ENCODE results near the gene ZNF580.

The ZNF580 gene

DNA sequence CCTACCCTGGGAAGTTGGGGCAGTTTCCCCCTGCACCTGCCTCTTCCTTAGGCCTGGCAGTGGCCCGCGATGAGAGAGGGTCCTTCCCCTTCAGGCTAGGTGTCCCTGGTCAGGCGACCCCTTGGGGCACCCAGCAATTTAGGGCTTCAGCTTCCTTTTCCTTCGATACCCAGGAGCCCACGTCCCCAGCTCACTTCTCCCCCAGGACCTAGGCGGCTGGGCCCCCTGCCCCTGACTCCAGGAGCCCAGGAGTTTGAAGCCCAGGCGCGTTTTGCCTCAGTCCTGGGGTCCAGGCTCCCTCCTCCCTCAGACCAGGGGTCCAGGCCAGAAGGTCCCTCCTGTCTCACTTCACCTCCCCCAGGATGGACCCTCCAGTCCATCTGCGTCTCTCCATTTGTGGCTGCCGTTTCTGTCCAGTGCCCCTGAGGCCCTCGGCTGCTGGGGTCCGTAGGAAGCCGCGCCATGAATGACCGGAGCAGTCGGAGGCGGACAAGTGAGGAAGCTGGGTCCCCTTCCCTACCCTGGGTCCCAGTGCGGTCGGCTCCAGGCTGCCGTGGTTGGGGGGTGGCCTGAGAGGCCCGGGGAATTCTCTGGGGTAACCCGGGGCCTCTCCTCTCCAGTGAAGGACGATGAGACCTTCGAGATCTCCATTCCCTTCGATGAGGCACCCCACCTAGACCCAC, 7.9 kb downstream of the ZNF580 start:
- DNase-seq, result no peak

DNA sequence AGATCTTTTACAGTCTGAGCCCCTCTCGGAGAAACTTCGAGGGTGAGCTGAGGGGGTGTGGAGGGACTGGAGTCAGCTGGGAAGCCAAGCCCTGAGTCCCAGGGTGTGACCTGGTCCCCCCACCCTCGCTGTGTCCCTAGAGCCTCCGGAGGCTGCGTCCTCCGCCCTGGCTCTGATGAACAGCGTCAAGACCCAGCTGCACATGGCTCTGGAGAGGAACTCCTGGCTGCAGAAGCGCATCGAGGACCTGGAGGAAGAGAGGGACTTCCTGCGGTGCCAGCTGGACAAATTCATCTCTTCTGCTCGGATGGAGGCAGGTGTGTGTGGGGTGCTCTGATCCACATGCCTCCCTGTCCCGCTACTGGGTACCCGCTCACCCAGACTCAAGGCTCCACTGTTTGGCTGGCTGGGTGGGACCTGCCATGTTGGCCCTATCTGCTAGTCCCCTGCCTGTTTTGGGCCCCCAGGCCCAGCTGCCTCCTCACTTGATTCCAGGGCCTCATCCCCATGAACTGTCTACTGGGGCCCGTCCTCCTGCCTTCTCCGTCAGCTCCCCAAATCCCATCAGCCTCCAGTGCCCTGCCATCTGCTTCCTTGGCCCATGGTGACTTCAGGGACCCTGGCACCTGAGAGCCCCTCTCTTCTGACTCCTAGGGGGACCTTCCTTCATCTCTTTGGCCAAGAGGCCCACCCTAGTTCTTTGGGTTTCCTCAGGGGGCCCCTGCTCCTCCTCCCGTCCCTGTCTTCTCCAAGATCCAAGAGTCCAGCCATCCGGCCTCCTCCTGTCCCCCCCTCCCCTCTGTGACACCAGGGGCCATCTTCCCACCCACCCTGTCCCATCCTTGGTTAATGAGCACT, 8.7 kb downstream of the ZNF580 start:
- no peak for DNase-seq

DNA sequence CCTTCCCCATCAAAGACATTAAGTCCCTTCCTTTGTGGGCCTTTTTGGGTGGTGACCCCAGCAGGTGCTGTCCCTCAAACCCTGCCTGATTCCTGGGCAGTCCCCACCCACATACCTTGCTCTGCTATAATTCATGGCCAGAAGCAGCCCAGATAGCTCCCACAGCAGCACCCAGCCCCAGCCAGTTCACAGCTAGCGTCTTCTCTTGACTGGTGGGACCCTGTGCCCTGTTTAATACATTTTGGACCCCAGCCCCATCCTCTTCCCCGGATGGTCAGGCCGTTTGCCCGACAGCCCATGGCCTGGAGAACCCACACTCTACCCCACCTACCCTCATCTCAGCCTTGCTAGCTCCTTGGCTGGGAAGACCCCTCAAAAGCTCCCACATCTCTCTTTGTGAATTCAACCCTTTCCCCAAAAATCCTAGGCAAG, 9.3 kb downstream of the ZNF580 start:
- DNase-seq, result no peak

DNA sequence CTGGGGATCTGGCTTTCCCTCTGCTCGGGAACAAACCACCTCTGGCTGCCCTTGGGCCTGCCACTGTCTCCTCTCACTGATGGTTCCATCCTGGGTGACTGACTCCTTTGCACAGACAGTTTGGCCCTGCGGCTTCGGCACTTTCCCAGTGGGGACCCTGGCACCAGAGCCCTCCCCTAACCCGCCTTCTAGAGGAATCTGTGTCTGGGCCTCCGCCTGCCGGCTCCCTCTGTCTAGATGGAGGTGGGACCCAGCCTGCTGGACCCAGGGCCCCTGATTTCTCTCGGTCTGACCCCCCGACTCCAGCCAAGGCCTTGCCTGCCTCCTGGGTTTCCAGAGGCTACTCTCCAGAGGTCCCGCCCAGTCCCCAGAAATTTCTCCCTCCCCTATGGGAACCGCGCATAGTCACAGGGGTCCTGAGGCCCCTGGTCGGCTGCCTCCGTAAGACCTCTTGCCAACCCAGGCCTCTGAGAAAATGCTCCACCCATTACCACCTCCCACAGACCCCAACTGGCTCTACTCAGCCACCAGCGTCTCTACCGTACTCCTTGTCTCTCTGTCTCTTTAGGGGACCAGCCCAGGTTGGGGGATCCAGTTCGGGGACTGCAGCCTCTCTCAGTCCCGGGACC, 9.9 kb downstream of the ZNF580 start:
- no peak for DNase-seq

DNA sequence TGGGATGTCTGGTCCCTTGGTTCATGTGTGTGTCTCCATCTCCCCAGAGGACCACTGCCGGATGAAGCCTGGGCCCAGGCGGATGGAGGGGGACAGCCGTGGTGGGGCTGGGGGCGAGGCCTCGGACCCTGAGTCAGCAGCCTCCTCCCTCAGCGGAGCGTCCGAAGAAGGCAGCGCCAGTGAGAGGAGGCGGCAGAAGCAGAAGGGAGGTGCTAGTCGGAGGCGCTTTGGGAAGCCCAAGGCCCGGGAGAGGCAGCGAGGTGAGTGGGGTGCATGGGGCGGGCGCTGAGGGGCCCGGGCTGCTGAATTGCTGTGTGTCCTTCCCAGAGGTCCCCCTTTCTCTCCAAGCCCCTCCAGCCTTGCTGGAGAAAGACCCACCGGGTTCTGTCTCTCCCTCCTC, 10.4 kb downstream of the ZNF580 start:
- no peak for DNase-seq

DNA sequence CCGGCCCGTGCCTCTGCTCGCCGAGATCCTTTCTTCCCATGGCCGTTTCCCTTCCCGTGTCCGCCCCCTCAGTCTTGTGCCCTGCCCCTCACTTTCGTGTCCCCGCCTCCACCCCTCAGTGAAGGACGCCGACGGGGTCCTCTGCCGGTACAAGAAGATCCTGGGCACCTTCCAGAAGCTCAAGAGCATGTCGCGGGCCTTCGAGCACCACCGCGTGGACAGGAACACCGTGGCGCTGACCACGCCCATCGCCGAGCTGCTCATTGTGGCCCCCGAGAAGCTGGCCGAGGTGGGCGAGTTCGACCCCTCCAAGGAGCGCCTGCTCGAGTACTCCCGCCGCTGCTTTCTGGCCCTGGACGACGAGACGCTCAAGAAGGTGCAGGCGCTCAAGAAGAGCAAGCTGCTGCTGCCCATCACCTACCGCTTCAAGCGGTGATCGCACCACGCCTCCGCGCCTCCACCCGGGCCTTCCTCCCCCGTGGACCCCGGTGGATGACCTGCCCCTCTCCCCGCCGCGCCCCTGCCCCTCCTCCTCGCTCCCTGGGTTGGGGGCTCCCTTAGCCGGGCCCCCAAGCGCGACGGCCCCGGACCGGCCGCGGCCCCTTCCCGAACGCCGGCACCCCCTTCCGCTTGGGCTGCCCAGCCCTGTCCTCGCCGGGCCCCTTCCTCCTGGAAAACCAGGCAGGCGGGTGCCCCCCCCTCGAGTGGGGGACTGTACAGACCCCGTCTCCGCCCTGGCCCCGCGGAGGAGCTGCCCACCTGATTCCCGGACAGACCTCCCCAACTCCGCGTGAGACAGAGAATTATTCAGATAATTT, 11.7 kb downstream of the ZNF580 start:
- no peak for DNase-seq

DNA sequence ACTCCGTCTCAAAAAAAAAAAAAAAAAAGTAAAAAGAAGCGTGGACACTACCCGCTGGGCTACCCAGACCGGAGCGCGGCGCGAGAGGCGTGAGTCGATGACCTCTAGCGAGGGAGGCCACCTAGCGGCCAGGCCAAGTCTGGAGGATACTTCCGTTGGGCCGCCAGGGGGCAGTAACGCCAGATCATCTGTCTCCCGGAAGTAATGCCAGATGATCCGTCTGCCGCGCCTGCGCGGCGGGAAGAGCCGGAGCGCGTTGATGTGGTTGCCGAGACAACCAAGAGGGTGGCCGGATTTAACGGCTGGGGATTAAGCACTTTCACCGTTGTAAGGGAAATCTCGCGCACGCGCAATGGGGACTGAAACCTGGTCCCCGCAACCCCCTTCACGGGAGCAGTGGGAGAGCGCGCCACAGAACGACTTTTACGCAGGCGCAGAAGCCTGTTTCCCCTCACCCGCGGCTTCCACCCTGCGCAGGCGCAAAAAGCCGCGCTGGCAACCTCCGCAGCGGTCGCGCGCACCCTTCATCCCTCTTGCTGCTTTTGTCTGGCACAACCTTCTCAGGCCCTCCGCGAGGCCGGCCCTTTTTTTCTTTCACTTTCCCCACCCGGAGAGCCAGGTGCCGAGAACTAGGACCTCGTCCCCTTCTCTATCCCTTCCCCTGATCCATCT, 13.0 kb downstream of the ZNF580 start:
- DNase-seq, result peak; percentile 95

DNA sequence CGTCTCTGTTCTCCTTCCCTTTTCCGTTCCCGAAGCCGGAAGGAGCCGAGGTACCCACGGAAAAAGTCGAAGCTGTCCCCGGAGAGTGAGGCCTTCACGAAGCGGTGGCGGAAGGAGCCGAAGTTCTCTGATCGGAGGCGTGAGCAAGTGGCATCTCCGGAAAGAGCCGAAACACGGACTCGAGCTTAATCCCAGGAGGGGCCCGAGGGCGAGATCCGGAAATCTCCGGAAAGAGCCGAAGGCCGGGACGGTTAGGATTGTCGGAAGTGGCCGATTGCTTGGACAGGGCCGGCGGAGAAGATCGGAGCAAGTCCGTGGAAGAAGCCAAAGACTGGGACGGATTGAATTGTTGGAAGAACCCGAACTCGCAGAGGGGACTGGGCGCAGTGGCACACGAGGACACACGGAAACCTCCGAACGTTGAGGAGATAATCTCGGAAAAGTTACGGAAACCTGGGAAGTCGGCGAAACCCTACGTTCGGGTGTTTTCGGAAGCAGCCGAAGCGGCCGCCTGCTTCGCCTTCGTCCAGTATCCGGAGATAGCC, 13.6 kb downstream of the ZNF580 start:
- DNase-seq, result peak; percentile 97

DNA sequence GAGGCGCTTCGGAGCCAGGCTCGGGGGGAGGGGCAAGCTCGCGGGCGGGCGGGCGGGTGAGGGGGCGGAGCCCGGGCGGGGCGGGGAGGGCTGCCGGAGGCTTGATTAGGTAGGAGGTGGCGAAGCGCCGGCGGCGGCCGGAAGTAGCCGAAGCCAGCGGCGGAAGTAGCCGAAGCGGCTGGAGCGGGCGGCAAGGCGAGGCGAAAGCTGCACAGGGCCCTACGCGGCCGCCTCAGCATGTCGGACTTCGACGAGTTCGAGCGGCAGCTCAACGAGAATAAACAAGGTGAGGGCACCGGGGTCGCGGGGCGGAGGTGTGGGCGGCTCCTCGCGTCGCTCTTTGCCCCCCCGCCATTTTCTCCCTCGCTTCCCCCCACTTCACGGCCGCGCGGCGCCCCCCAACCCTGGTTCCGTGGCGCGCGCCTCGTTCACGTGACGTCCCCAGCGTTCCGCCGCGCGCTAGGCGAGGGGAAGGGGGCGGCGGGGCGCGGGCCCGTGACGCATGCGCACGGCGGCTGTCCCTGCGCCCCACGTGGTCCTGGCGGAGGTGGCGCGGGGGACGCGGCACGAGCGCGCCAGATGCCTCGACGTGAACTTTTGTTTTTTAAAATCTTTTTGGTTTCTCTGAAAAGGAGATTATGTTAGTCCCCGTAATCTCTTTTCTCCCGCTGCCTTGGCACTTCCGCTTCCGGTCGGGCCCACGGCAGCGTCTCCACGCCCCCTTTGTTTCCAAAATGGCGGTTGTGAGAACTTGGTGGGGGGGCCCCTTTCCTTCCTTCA, 14.3 kb downstream of the ZNF580 start, which contains the start of gene U2AF2:
Gene U2AF2 (plus strand): TSS at position 168 of the 780 bp plus-strand sequence. CDS start 70 bp downstream, at position 238.
- peak; percentile 86 for DNase-seq

DNA sequence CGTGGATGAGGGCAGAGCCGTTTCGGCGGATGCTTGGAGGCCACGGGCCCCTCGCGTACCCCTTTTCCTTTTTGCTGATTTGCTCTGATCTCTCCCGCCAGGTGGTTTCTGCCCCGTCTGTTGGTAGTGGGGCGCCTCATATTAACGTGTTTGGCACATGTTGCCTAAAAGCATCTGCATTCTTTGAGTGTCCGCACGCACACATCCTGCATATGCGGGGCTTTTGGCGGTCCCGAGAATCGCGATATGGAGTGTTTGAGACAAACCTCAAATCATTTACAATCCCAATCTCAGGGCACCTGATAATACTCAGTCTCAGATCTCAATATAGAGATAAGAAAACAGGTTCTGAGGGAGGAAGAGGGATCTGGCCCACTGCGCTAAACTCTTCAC, 14.8 kb downstream of the ZNF580 start:
- DNase-seq, result no peak

DNA sequence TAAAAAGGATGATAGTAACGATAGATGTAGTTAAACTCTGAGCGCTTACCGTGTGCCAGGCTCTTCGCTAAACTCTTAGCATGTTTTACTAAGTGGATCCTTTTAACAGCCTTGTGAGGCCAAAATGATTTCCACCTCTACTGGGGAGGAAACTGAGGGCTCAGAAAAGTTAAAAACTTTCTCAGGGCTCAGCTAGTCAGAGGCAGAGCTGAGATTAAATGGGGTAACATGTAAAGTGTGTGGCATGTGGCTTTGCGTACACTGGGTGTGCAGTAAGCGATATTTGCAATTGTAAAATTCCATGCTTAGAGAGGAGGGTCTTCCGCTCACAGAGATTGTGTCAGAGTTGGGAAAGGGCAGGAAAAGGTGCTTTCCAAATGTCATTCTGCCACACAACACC, 15.8 kb downstream of the ZNF580 start:
- DNase-seq, result no peak

DNA sequence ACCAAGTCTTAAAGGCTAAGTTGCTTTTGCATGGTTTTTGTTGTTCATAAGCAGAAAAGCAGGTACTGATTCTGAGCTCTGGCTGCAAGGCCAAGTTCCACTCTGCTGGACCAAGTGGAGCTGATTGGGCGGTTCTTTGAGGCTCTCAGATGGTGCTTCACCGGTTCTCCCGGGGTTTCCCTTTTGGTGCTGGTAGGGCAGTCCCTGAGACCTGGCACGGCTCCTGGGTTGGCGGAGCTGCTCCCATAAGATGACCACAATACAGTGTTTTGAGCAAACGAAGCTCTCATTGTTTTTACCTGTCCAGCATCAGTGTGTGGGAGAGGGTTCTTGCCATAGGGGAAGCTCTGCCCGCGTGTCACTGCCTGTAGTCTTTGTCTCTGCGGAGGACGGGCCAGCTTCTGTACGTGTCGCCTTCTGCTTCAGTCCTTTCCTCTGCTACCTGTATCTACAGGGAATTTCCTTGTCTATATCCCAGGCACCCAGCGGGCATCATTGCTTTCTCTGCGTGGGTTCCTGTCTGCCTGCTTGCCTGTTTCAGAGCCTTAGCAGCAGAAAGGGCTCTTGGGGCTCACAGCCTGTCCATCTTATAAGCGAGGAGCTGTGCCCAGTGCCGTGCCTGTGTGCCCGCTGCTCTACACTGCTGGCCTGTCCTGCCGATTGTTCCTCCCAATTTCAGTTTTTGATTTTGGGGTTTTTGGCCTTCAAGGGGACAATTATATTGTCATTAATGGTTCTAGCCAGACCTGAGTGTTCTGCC, 16.4 kb downstream of the ZNF580 start:
- no peak for DNase-seq

DNA sequence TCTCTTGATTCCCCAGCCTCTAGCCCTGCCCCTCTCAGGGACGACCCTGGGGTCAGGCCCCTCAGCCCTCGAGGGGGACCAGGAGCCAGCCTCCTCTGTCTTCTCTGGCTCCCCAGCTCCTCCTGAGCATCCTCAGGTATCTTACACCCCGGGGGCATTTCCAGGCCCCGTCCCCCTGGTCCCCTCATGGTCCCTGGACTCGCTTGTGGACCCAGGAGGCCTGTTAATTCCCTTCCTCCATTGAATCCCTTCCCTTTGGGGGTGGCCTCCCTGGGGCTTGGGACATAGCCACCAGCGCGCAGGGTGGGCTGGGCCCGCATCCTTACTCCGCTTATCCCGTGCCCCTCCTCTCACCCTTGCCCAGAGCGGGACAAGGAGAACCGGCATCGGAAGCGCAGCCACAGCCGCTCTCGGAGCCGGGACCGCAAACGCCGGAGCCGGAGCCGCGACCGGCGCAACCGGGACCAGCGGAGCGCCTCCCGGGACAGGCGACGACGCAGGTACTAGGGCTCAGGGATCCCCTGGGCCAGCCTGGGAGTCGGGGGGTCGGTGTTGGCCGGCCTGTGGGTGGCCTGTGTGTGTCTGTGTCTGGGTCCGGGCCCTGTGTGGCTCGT, 18.2 kb downstream of the ZNF580 start:
- DNase-seq, result no peak

DNA sequence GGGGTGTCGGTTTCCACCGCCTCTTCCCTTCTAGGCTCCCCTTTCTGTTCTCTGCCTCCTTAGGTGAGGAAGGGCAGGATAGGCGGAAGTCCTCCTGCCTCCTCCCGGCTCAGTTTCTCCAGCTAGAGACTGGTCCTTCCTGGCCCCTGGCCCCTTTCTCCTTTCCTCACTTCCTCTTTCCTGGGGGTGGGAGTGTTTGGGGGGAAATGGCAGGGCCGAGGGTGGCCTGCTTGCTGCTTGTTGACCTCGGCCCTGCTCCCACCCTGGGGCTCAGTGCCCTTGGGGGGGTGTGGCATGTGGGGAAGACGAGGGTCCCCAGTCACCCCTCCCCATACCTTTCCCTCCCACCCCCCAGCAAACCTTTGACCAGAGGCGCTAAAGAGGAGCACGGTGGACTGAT, 19.0 kb downstream of the ZNF580 start:
- DNase-seq, result no peak

DNA sequence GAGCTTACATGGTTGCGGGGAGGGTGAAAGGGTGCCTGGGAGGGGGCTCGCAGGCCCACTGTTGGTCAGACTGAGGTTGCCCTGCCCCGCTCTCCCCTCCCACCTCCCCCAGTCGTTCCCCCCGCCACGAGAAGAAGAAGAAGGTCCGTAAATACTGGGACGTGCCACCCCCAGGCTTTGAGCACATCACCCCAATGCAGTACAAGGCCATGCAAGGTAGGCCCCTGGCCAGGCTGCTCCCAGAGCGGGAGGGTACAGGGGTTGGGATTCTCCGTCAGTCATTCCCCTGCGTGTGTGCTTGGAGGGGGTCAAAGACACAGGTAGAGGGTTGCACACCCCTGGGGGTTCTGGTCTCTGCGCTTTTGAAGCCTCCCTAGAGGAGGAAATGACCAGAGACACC, 19.6 kb downstream of the ZNF580 start:
- no peak for DNase-seq

DNA sequence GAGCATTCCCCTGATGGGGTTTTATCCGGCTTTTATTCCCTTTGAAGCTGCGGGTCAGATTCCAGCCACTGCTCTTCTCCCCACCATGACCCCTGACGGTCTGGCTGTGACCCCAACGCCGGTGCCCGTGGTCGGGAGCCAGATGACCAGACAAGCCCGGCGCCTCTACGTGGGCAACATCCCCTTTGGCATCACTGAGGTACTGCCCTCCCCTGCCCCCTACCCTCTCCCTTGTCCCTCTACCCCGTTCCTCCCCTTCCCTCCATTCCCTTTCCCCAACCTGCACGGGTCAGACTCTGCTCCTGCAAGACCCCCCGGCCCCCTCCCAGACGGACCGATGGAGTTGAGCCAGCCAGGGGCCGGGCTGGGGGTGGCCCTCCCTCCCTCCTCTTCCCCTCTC, 20.2 kb downstream of the ZNF580 start:
- DNase-seq, result no peak

DNA sequence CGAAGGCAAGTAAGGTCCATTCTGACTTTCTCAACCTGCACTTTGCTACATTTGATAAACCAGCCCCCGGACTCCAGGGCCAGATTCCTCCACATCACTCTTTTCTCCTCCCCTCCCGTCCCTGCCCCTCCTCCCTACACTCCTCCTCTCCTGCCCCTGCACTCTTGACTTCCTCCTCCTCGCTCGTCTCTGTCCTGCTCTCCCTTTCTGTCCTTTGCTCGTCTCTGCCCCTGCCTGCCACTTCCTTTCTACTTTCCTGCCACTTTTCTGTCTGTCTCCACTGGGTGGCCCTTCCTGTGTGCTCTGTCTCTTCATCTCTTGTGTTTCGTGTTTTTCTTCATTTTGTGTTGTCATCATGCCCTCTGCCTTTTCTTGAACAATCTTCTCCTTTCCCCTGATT, 21.0 kb downstream of the ZNF580 start:
- no peak for DNase-seq

DNA sequence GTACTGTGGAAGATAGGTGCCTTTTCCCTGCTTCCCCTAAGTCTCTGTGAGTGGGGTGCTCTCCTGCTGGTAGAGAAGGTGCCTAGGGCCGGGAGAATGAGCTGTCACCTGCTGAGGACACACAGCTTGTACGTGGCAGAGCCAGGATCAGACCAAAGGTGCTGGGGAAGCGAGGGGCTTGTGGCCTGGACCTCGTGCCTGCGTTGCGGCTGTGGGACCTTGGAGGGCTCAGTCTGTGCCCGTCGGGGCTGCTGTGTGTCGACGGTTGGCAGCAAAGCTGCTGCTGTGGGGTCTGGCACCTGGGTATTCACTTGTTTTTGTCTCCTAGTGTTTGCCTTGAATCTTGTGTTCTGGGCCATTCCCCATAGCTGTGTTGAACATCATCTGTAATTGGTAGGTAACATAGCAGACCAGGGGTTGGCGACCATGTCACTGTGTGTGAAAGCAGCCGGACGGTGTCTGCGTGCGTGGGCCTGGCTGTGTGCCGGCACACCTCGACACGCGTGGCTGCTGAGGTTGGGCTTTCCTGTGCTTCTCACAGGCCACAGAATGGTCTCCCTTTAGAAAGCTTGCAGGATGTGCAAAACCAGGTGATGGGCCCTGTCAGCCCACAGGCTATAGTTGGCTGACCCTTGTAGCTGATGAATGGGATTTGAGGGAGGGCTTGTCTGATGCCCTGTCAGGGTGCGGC, 23.2 kb downstream of the ZNF580 start:
- no peak for DNase-seq

DNA sequence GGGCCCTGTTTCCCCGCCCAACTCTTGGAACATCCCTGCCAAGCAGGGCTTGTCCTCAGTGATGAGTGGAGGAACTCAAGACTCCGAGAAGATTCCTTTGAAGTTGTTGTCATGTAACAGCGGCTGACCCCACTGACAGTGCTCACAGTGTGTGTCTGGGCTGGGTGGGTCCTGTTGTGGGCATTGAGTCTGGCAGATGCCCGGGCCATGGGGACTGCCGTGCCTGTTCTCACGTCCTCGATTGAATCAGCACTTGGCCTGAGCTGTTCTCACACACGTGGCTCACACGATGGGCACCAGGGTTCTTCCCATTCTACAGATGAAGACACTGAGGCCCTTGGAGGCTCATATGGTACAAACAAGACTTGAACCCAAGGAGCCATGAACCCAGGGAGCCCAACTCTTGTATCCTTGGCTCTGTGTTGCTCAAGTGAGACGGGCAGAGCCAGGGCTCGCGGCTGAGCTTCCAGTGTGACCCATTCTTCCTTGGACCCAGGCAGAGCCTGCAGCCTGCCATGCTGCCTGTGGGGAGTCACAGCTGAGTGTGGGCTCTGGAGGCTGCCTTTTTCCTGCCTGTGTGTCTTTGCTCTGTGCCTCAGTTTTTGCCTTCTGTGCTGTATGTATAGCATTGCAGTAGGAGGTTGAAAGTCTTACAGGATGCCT, 25.7 kb downstream of the ZNF580 start:
- no peak for DNase-seq

All from NCI-H345 (cell line).